HepG2 (cell line): ENCODE measurements around the gene TEX35. TPM values are rescaled to one million over a fixed set of nuclear protein-coding genes. Genes with fewer than 3 reads are reported as not detected.

Source experiments
- ATAC-seq: fragments of 200-7000 bp; cut with Tn5 transposase; 3 replicates; pipeline ENCODE4 v1.9.1; 2020; ENCODE audit warnings: mild to moderate bottlenecking, moderate library complexity
- BruUV-seq: library from RNA; stranded (reverse); fragments of 400-500 nt; replicated peaks from 2 replicates; lab custom pipeline; 2021; lab: Mats Ljungman, UMichigan
- CTCF ChIA-PET: fragments of 300-600 bp; formaldehyde crosslinking; extraction: SDS; loops from one replicate; lab custom pipeline; 2021; ENCODE audit warnings: low total read pairs, inconsistent platforms, low intra/inter-chr PET ratio; lab: Yijun Ruan, JAX
- POLR2A ChIA-PET: fragments of 350-600 bp; sonication (Branson Sonifier 250); formaldehyde crosslinking; loops from one replicate; lab custom pipeline; 2020; ENCODE audit warnings: antibody characterized with exemption, inconsistent platforms; lab: Yijun Ruan, JAX
- DNase-seq: peaks from one replicate; pipeline ENCODE4 v3.0.0-alpha.2; 2015; ENCODE audit warnings: low spot score
- FAIRE-seq: peaks from 3 replicates; lab custom pipeline; 2011; peaks lifted over from hg19 to GRCh38; lab: Jason Lieb, UNC
- H2AFZ ChIP-seq: one replicate; pipeline ENCODE4 v1.6.1; 2011; ENCODE audit warnings: low read length, inconsistent platforms
- H3K27ac ChIP-seq: fragments of 300-600 bp; 3 replicates; pipeline ENCODE4 v1.8.0; 2011; ENCODE audit warnings: mixed run types, mild to moderate bottlenecking, mixed read lengths, low read length, inconsistent platforms; ENCODE audit not compliant: insufficient read depth; ENCODE audit errors: extremely low read length
- H3K27me3 ChIP-seq, 2 experiments: fragments of 200-600 bp in 1 of 2; 2 replicates in 1 of 2; 3 replicates in 1 of 2; pipeline versions ENCODE4 v1.6.0 to v1.8.0; 2011; ENCODE audit warnings: low read length in 2 of 2, mild to moderate bottlenecking in 2 of 2, moderate library complexity in 2 of 2, inconsistent platforms in 1 of 2; ENCODE audit not compliant: insufficient read depth in 2 of 2, control insufficient read depth in 1 of 2
- H3K36me3 ChIP-seq, 2 experiments: fragments of 200-600 bp in 1 of 2; replicated peaks in 1 of 2; 2 replicates in 1 of 2; 3 replicates in 1 of 2; pipeline versions ENCODE4 v1.5.1 to v1.8.0; 2011; ENCODE audit warnings: low read length in 2 of 2, inconsistent platforms in 1 of 2; ENCODE audit not compliant: insufficient read depth in 2 of 2, control insufficient read depth in 1 of 2
- H3K4me1 ChIP-seq: 2 replicates; pipeline ENCODE4 v1.5.1; 2012; ENCODE audit warnings: low read length, inconsistent platforms; ENCODE audit not compliant: insufficient read depth
- H3K4me2 ChIP-seq: 2 replicates; pipeline ENCODE4 v1.6.0; 2011; ENCODE audit warnings: low read depth, low read length, inconsistent platforms
- H3K4me3 ChIP-seq, 3 experiments: fragments of 200-600 bp in 1 of 3; sonication (generic), shearing (Covaris generic) in 1 of 3; replicated peaks in 1 of 3; 2 replicates each; pipeline ENCODE4 v1.5.1; 2011 to 2016; ENCODE audit warnings: low read length in 3 of 3, inconsistent platforms in 2 of 3, low read depth in 2 of 3, mild to moderate bottlenecking in 2 of 3, control low read depth in 1 of 3, mixed read lengths in 1 of 3; ENCODE audit not compliant: insufficient read depth in 1 of 3
- H3K79me2 ChIP-seq: one replicate; pipeline ENCODE4 v1.6.1; 2011; ENCODE audit warnings: low read length, inconsistent platforms; ENCODE audit not compliant: insufficient read depth
- H3K9ac ChIP-seq: 2 replicates; pipeline ENCODE4 v1.6.0; 2011; ENCODE audit warnings: mild to moderate bottlenecking, low read depth, low read length, inconsistent platforms; ENCODE audit not compliant: insufficient read depth
- H3K9me3 ChIP-seq: 2 replicates; pipeline ENCODE4 v1.5.1; 2012; ENCODE audit warnings: mild to moderate bottlenecking, low read length
- H4K20me1 ChIP-seq: 2 replicates; pipeline ENCODE4 v1.6.0; 2011; ENCODE audit warnings: inconsistent platforms, mild to moderate bottlenecking, low read length, moderate library complexity; ENCODE audit not compliant: insufficient read depth
- ATF7-NPFF ChIP-seq: sonication (generic); formaldehyde crosslinking; IDR thresholded peaks from 2 replicates; pipeline ENCODE4 v1.8.1; 2023; ENCODE audit warnings: mild to moderate bottlenecking, low read depth, missing genetic modification reagents, moderate library complexity
- CREM ChIP-seq, 2 experiments: sonication (generic) in 1 of 2; formaldehyde crosslinking in 1 of 2; IDR thresholded peaks; 2 replicates each; pipeline versions ENCODE4 v1.4.0 to v1.6.1; 2016 to 2020; ENCODE audit warnings: antibody characterized with exemption in 1 of 2, mild to moderate bottlenecking in 1 of 2, missing genetic modification reagents in 1 of 2
- GATA4 ChIP-seq: sonication (generic); IDR thresholded peaks from 2 replicates; pipeline ENCODE4 v1.6.1; 2016; ENCODE audit warnings: antibody characterized with exemption, low read depth, borderline replicate concordance
- KLF9 ChIP-seq: IDR thresholded peaks from 2 replicates; pipeline ENCODE4 v1.6.1; 2016; ENCODE audit warnings: low read depth
- MED1 ChIP-seq: sonication (generic); formaldehyde crosslinking; IDR thresholded peaks from 2 replicates; pipeline ENCODE4 v1.4.0; 2020; ENCODE audit warnings: missing genetic modification reagents
- NFIC ChIP-seq: IDR thresholded peaks from 2 replicates; pipeline ENCODE4 v1.6.1; 2012; ENCODE audit warnings: mild to moderate bottlenecking, low read length, inconsistent platforms
- PHF21A ChIP-seq: sonication (generic); formaldehyde crosslinking; IDR thresholded peaks from 2 replicates; pipeline ENCODE4 v1.5.0; 2020; ENCODE audit warnings: mild to moderate bottlenecking, missing genetic modification reagents
- SATB2 ChIP-seq: sonication (generic); formaldehyde crosslinking; IDR thresholded peaks from 2 replicates; pipeline ENCODE4 v1.5.0; 2020; ENCODE audit warnings: missing genetic modification reagents
- SETDB1 ChIP-seq: sonication (generic); formaldehyde crosslinking; IDR thresholded peaks from 2 replicates; pipeline ENCODE4 v1.5.1; 2020; ENCODE audit warnings: missing genetic modification reagents, mild to moderate bottlenecking, borderline replicate concordance
- SP1 ChIP-seq, 2 experiments: fragments of 450-650 bp in 1 of 2; sonication (generic) in 1 of 2; formaldehyde crosslinking in 1 of 2; IDR thresholded peaks; 2 replicates each; pipeline versions ENCODE4 v1.4.0 to v1.6.1; 2016 to 2020; ENCODE audit warnings: missing genetic modification reagents in 1 of 2
- SUZ12 ChIP-seq: fragments of 150-350 bp; IDR thresholded peaks from 2 replicates; pipeline ENCODE4 v1.6.1; 2014; ENCODE audit warnings: low read depth, low read length
- TCF7L2 ChIP-seq: IDR thresholded peaks from 2 replicates; pipeline ENCODE4 v1.6.1; 2011; ENCODE audit warnings: mild to moderate bottlenecking, low read depth, low read length, moderate library complexity
- THYN1 ChIP-seq: sonication (generic); formaldehyde crosslinking; IDR thresholded peaks from 2 replicates; pipeline ENCODE4 v1.8.1; 2023; ENCODE audit warnings: low read depth, mild to moderate bottlenecking, moderate library complexity, missing genetic modification reagents, borderline replicate concordance
- ZFP1 ChIP-seq: IDR thresholded peaks from 2 replicates; pipeline ENCODE4 v1.6.1; 2016
- ZNF260 ChIP-seq: sonication (generic); formaldehyde crosslinking; IDR thresholded peaks from 2 replicates; pipeline ENCODE4 v1.4.0; 2020; ENCODE audit warnings: missing genetic modification reagents, low read depth, mild to moderate bottlenecking, borderline replicate concordance
- ZNF33A ChIP-seq: sonication (generic); formaldehyde crosslinking; IDR thresholded peaks from 2 replicates; pipeline ENCODE4 v1.5.1; 2020; ENCODE audit warnings: missing genetic modification reagents, mild to moderate bottlenecking, moderate library complexity, borderline replicate concordance
- WGBS: methylation state at CpG from one replicate; pipeline ENCODE4 v1.1.6; 2017; ENCODE audit warnings: low lambda C conversion rate; 5-methylcytosine and 5-hydroxymethylcytosine counted together
- in situ Hi-C: cut with HindIII; loops from 2 replicates; pipeline ENCODE4 v1.10.0; 2017; ENCODE audit warnings: low pct_unique_long_range_greater_than_20kb; ENCODE audit not compliant: extremely low pct_ligation_motif_present
- intact Hi-C: fragments of 100-400 bp; cut with micrococcal nuclease; formaldehyde crosslinking; loops from one replicate; pipeline ENCODE4 v1.10.0; 2022; ENCODE audit not compliant: unreplicated experiment
- polyA plus RNA-seq, 8 experiments: library from polyadenylated mRNA; depleted of rRNA in 3 of 8; stranded (reverse) in 7 of 8; unstranded in 1 of 8; fragments of >200 nt; fragmentation: Illumina TruSeq in 4 of 8; extraction: Trizol in 4 of 8; gene quantifications; 2 replicates each; pipeline versions ENCODE4 v1.2.1 to v1.2.3, GENCODE V29; 2011 to 2016; ENCODE audit warnings: low read depth in 4 of 8, missing spikeins in 1 of 8, mixed read lengths in 1 of 8; ENCODE audit not compliant: insufficient read depth in 1 of 8
- total RNA-seq, 5 experiments: library from RNA; depleted of rRNA; stranded (reverse); fragments of >200 nt; fragmentation: Illumina TruSeq; extraction: Trizol; gene quantifications; 2 replicates each; pipeline ENCODE4 v1.2.3, GENCODE V29; 2016; ENCODE audit warnings: low read depth in 1 of 5
- TF ChIP-seq, protein P1 (sequence below): sonication (generic); formaldehyde crosslinking; conservative IDR thresholded peaks from 2 replicates; pipeline ENCODE4 v1.8.1; 2023; ENCODE audit warnings: missing genetic modification reagents
- TF ChIP-seq, protein P2 (sequence below): sonication (generic); formaldehyde crosslinking; IDR thresholded peaks from 2 replicates; pipeline ENCODE4 v1.5.1; 2020; ENCODE audit warnings: mild to moderate bottlenecking, missing genetic modification reagents, moderate library complexity
- TF ChIP-seq, protein P3 (sequence below): sonication (generic); formaldehyde crosslinking; IDR thresholded peaks from 2 replicates; pipeline ENCODE4 v1.8.1; 2023; ENCODE audit warnings: mild to moderate bottlenecking, moderate library complexity, missing genetic modification reagents

The TEX35 gene
- total and polyA plus RNA-seq, 2 of the 13 experiments (the other 11 are each of a cell fraction or from before 2014, with no cell fraction given) = not detected

DNA sequence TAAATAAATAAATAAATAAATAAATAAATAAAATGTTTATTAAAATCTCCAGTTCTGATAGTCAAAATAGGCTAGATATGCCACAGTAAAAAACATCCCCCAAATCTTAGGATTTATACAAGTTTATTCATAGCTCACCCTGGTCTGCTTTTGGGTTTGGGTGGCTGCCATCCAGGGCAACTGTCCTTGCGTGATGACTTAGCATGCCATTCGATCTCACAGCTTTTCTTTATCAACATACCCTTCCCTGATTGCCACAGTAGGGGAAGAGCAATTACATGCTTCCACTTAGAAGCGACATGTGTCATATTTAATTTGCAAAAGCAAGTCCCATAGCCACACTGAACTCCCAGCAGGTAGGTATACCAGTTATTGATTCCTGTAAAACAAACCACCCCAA lies 52.7 kb downstream of the TEX35 start (continued):
- TF ChIP-seq, protein P1, sequence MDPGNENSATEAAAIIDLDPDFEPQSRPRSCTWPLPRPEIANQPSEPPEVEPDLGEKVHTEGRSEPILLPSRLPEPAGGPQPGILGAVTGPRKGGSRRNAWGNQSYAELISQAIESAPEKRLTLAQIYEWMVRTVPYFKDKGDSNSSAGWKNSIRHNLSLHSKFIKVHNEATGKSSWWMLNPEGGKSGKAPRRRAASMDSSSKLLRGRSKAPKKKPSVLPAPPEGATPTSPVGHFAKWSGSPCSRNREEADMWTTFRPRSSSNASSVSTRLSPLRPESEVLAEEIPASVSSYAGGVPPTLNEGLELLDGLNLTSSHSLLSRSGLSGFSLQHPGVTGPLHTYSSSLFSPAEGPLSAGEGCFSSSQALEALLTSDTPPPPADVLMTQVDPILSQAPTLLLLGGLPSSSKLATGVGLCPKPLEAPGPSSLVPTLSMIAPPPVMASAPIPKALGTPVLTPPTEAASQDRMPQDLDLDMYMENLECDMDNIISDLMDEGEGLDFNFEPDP = no peak
- TF ChIP-seq SATB2 = no peak
- no peak for TF ChIP-seq PHF21A (CRISPR knock-in tag)

DNA sequence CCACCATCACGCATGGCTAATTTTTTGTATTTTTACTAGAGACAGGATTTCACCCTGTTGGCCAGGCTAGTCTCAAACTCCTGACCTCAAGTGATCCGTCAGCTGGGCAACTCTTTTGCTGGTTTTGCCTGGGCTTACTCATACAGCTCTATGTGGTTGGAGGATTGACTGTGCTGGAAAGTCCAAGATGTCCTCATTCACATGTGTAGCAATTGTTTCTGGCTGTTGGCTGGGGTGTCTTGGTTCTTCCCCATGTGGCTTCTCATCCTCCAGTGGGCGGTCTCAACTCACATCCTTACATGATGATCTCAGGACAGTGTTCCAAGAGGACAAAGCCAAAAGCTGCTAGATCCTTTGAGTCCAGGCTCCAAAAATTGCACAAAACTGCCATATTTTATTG lies 53.3 kb downstream of the TEX35 start:
- Histone ChIP-seq H3K36me3 (no peaks in the 10 kb centered on the region), H3K4me1 (peaks cover 21% of the 10 kb centered on the region), H3K4me2 (no peak overlapping the region), H4K20me1 (no peaks in the 10 kb centered on the region), H3K27me3 (no peaks in the 10 kb centered on the region), H3K27ac (no peak overlapping the region), H2AFZ (no peak overlapping the region), H3K4me3 (no peak overlapping the region), H3K9ac (no peak overlapping the region), H3K79me2 (no peaks in the 10 kb centered on the region), H3K9me3 (0 out of 2 replicates have a peak, but pooled peaks cover 6% of the 10 kb centered on the region)
- no TSS peak for BruUV-seq
- DNase-seq (no peak), ATAC-seq (no peak), FAIRE-seq (no peak)
- TF ChIP-seq ATF7-NPFF (no peak), SP1 (IDR thresholded peaks at IDR 0.05) (no peak), SP1 (CRISPR knock-in tag; IDR thresholded peaks at IDR 0.05) (no peak), ZNF260 (no peak), NFIC (no peak), GATA4 (no peak), KLF9 (CRISPR knock-in tag) (no peak), SUZ12 (no peak), ZNF33A (CRISPR knock-in tag) (no peak), TCF7L2 (no peak), SETDB1 (CRISPR knock-in tag) (no peak), MED1 (CRISPR knock-in tag) (no peak), CREM (IDR thresholded peaks at IDR 0.05) (no peak), CREM (CRISPR knock-in tag; IDR thresholded peaks at IDR 0.05) (no peak), ZFP1 (CRISPR knock-in tag) (no peak), THYN1 (no peak)
- TF ChIP-seq, protein P2, sequence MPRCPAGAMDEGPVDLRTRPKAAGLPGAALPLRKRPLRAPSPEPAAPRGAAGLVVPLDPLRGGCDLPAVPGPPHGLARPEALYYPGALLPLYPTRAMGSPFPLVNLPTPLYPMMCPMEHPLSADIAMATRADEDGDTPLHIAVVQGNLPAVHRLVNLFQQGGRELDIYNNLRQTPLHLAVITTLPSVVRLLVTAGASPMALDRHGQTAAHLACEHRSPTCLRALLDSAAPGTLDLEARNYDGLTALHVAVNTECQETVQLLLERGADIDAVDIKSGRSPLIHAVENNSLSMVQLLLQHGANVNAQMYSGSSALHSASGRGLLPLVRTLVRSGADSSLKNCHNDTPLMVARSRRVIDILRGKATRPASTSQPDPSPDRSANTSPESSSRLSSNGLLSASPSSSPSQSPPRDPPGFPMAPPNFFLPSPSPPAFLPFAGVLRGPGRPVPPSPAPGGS (CRISPR knock-in tag) = no peak
- TF ChIP-seq, protein P3, sequence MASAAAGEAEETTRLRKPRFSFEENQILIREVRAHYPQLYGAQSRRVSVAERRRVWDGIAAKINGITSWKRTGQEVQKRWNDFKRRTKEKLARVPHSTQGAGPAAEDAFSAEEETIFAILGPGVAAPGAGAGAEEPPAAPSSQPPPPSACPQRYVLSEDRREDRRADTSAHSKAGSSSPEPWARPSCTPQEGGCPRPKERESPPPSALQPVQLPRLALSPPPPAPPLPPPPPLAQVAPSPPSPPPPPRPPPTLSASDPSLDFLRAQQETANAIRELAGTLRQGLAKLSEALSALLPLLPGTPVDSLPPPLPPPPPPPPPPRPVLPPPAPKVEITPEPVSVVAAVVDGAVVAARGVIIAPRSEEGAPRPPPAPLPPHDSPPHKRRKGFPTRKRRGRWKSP (CRISPR knock-in tag) = no peak
- 98% methylated on average over 3 of the region's 3 CpGs for WGBS
- ChIA-PET POLR2A (no interaction called here), CTCF (no interaction called here)
- intact Hi-C loops (no loop called here), in situ Hi-C loops (no loop called here)
